SK-N-MC (cell line): ENCODE data around the gene IDUA.

Experiments
- DNase-seq: peaks from one replicate; pipeline ENCODE4 v3.0.0-alpha.2; 2011; ENCODE audit warnings: low read depth, low spot score
- H3K27ac ChIP-seq: fragments of 200-600 bp; sonication (generic); 2 replicates; pipeline ENCODE4 v1.5.1; 2016; ENCODE audit warnings: mixed run types
- H3K36me3 ChIP-seq: fragments of 200-600 bp; sonication (generic); 2 replicates; pipeline ENCODE4 v1.6.1; 2017; ENCODE audit warnings: antibody characterized with exemption, low read length, mixed read lengths; ENCODE audit not compliant: insufficient read depth
- H3K4me3 ChIP-seq: fragments of 200-600 bp; sonication (generic); 2 replicates; pipeline ENCODE4 v1.5.1; 2016
- H3K9ac ChIP-seq: fragments of 200-600 bp; sonication (generic); 2 replicates; pipeline ENCODE4 v1.8.0; 2017; ENCODE audit warnings: mixed run types, mixed read lengths; ENCODE audit not compliant: insufficient read length
- H3K9me3 ChIP-seq: fragments of 200-600 bp; sonication (generic); 2 replicates; pipeline ENCODE4 v1.6.1; 2017; ENCODE audit warnings: low read depth, mild to moderate bottlenecking, antibody characterized with exemption, low read length, moderate library complexity, mixed read lengths
- EZH2 ChIP-seq: fragments of 200-600 bp; sonication (generic); IDR thresholded peaks from one replicate; pipeline ENCODE4 v1.6.1; 2017; ENCODE audit warnings: antibody characterized with exemption
- FOXP2 ChIP-seq: optimal IDR thresholded peaks from 2 replicates; pipeline ENCODE3; 2011; ENCODE audit warnings: mild to moderate bottlenecking, moderate library complexity; ENCODE audit not compliant: insufficient read depth; ENCODE audit errors: extremely low read length, control extremely low read depth
- POLR2AphosphoS5 ChIP-seq: IDR thresholded peaks from 2 replicates; pipeline ENCODE4 v1.6.1; 2012; ENCODE audit warnings: mild to moderate bottlenecking, low read depth, low read length, borderline replicate concordance

The IDUA gene

GRCh38 chr4:1021386-1022050 lies 34.7 kb downstream of the IDUA start:
- TF ChIP-seq POLR2AphosphoS5 (no peak), FOXP2 (no peak), EZH2 (no peak)
- no peak for DNase-seq
- H3K4me3 ChIP-seq = no peak overlapping the region
- H3K9me3 ChIP-seq = no peaks in the 10 kb centered on the region
- H3K27ac ChIP-seq = no peak overlapping the region
- H3K36me3 ChIP-seq = peaks cover 5% of the 10 kb centered on the region; the same call in 1 of the 2 replicates
- no peak overlapping the region for H3K9ac ChIP-seq

GRCh38 chr4:1022051-1022738 lies 35.4 kb downstream of the IDUA start:
- no peaks in the 10 kb centered on the region for H3K9me3 ChIP-seq
- peaks cover 5% of the 10 kb centered on the region; the same call in 1 of the 2 replicates for H3K36me3 ChIP-seq
- no peak overlapping the region for H3K27ac ChIP-seq
- DNase-seq = no peak
- TF ChIP-seq EZH2 (no peak), POLR2AphosphoS5 (no peak), FOXP2 (no peak)
- no peak overlapping the region for H3K4me3 ChIP-seq
- H3K9ac ChIP-seq = no peak overlapping the region

- Histone ChIP-seq H3K9ac (no peak overlapping the region), H3K27ac (no peak overlapping the region), H3K4me3 (no peak overlapping the region), H3K36me3 (peaks cover 5% of the 10 kb centered on the region; the same call in 1 of the 2 replicates), H3K9me3 (no peaks in the 10 kb centered on the region)
- no peak for DNase-seq
- TF ChIP-seq POLR2AphosphoS5 = no peak
- TF ChIP-seq EZH2 = no peak
- no peak for TF ChIP-seq FOXP2
Measured at GRCh38 chr4:1022739-1023066, 35.9 kb downstream of the IDUA start.

GRCh38 chr4:1023075-1023640 lies 36.3 kb downstream of the IDUA start:
- H3K9ac ChIP-seq = no peak overlapping the region
- TF ChIP-seq FOXP2 = no peak
- no peak for TF ChIP-seq POLR2AphosphoS5
- TF ChIP-seq EZH2 = no peak
- H3K9me3 ChIP-seq = no peaks in the 10 kb centered on the region
- peaks cover 5% of the 10 kb centered on the region; the same call in 1 of the 2 replicates for H3K36me3 ChIP-seq
- DNase-seq = no peak
- no peak overlapping the region for H3K4me3 ChIP-seq
- H3K27ac ChIP-seq = no peak overlapping the region

- peaks cover 5% of the 10 kb centered on the region; the same call in 1 of the 2 replicates for H3K36me3 ChIP-seq
- DNase-seq = no peak
- H3K9me3 ChIP-seq = no peaks in the 10 kb centered on the region
- H3K4me3 ChIP-seq = no peak overlapping the region
- no peak overlapping the region for H3K9ac ChIP-seq
- no peak overlapping the region for H3K27ac ChIP-seq
- TF ChIP-seq POLR2AphosphoS5 (no peak), EZH2 (no peak), FOXP2 (no peak)
Measured at GRCh38 chr4:1023895-1024740, 37.3 kb downstream of the IDUA start.

GRCh38 chr4:1024882-1025545 lies 38.2 kb downstream of the IDUA start:
- no peak overlapping the region for H3K4me3 ChIP-seq
- no peak overlapping the region for H3K9ac ChIP-seq
- peaks cover 5% of the 10 kb centered on the region; the same call in 1 of the 2 replicates for H3K36me3 ChIP-seq
- no peak overlapping the region for H3K27ac ChIP-seq
- TF ChIP-seq FOXP2 (no peak), EZH2 (no peak), POLR2AphosphoS5 (no peak)
- no peaks in the 10 kb centered on the region for H3K9me3 ChIP-seq
- DNase-seq = no peak

- Histone ChIP-seq H3K4me3 (no peak overlapping the region), H3K36me3 (peaks cover 5% of the 10 kb centered on the region; the same call in 1 of the 2 replicates), H3K9ac (no peak overlapping the region), H3K27ac (no peak overlapping the region), H3K9me3 (no peaks in the 10 kb centered on the region)
- no peak for DNase-seq
- TF ChIP-seq POLR2AphosphoS5 = 0 out of 2 replicates have a peak, but pooled peaks have one; percentile 12
- TF ChIP-seq EZH2 = no peak
Measured at GRCh38 chr4:1026115-1026514, 39.3 kb downstream of the IDUA start.
